ENCODE data around the gene AUH. TPM values are rescaled to one million over a fixed set of nuclear protein-coding genes. Genes with fewer than 3 reads are reported as not detected.

The AUH gene
- total RNA-seq, 2 donors from 2014 or later, result 23.0 to 23.5 TPM

DNA sequence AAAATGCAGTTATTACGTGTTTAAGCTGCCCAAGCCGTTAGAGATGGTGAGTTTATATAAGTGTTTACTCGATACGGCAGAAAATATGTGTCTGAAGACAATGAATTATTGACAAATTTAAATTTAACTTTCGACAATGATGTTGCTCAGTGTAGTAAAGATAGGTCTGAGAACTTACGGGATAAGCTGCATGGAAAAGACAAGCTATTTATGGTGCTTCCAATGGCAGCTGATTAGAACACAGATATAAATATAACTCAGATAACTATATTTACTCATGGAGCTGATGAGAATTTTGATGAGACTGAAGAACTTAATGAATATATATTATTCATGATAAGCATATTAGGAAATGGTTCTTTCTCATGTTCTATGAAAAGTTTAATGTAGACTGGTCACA is 139.3 kb downstream of the AUH start:
- TF ChIP-seq, protein P1, sequence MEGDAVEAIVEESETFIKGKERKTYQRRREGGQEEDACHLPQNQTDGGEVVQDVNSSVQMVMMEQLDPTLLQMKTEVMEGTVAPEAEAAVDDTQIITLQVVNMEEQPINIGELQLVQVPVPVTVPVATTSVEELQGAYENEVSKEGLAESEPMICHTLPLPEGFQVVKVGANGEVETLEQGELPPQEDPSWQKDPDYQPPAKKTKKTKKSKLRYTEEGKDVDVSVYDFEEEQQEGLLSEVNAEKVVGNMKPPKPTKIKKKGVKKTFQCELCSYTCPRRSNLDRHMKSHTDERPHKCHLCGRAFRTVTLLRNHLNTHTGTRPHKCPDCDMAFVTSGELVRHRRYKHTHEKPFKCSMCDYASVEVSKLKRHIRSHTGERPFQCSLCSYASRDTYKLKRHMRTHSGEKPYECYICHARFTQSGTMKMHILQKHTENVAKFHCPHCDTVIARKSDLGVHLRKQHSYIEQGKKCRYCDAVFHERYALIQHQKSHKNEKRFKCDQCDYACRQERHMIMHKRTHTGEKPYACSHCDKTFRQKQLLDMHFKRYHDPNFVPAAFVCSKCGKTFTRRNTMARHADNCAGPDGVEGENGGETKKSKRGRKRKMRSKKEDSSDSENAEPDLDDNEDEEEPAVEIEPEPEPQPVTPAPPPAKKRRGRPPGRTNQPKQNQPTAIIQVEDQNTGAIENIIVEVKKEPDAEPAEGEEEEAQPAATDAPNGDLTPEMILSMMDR (conservative IDR thresholded peaks at IDR 0.05), result no peak
- no peak for DNase-seq
- H3K4me1 ChIP-seq (ENCODE audit: control insufficient read depth, insufficient read depth, low read length), result no peaks in the 10 kb centered on the region
- Mint-ChIP-seq H3K4me3 (no peak overlapping the region), H3K4me1 (no peaks in the 10 kb centered on the region), H3K36me3 (ENCODE audit: low read depth) (peaks cover 17% of the 10 kb centered on the region), H3K27me3 (ENCODE audit: insufficient read depth) (no peaks in the 10 kb centered on the region), H3K27ac (no peak overlapping the region), H3K9me3 (peaks cover 3% of the 10 kb centered on the region)
- H3K9ac ChIP-seq (ENCODE audit: extremely low read depth, low read length, poor library complexity, severe bottlenecking), result no peak overlapping the region
- H3K4me3 ChIP-seq (ENCODE audit: low read length), result no peak overlapping the region
- H3K27ac ChIP-seq (ENCODE audit: low read depth, low read length), result no peak overlapping the region
- no peaks in the 10 kb centered on the region for H3K9me3 ChIP-seq (ENCODE audit: control insufficient read depth, low read length)
- 94 to 98% methylated on average over 5 to 6 of the region's 6 CpGs for WGBS, 2 experiments (ENCODE audit: insufficient coverage in 1 of 2, insufficient read length in 1 of 2)
- H3K27me3 ChIP-seq (ENCODE audit: control insufficient read depth, insufficient read depth, low read length, poor library complexity, severe bottlenecking), result no peaks in the 10 kb centered on the region
- H3K36me3 ChIP-seq (ENCODE audit: control insufficient read depth, insufficient read depth, low read length), result peaks cover 18% of the 10 kb centered on the region

DNA sequence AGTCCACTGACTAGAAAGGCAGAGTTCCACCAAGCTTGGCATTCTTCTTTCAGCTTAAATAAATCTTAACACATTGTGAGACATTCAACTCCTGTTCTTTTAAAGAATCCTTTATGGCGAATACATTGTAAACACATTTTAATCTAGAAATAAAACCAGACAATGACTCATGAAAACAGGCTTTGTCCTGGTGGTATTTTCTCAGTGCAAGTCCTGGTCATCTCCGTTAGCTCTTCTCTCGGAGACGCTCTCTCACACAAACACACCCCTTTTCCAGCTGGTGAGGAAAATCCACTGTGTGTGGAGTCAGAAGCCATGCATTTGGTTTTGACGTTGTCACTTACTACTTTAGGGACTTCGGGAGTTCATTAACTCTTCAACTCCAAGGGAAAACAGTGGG is 140.4 kb downstream of the AUH start:
- Histone ChIP-seq H3K27ac (ENCODE audit: low read depth, low read length) (no peak overlapping the region), H3K4me1 (ENCODE audit: control insufficient read depth, insufficient read depth, low read length) (no peaks in the 10 kb centered on the region), H3K4me3 (ENCODE audit: low read length) (no peak overlapping the region), H3K36me3 (ENCODE audit: control insufficient read depth, insufficient read depth, low read length) (peaks cover 23% of the 10 kb centered on the region), H3K27me3 (ENCODE audit: control insufficient read depth, insufficient read depth, low read length, poor library complexity, severe bottlenecking) (no peaks in the 10 kb centered on the region), H3K9me3 (ENCODE audit: control insufficient read depth, low read length) (no peaks in the 10 kb centered on the region), H3K9ac (ENCODE audit: extremely low read depth, low read length, poor library complexity, severe bottlenecking) (no peak overlapping the region)
- no peak for DNase-seq
- Mint-ChIP-seq H3K4me1 (no peaks in the 10 kb centered on the region), H3K27ac (no peak overlapping the region), H3K4me3 (no peak overlapping the region), H3K27me3 (ENCODE audit: insufficient read depth) (no peaks in the 10 kb centered on the region), H3K9me3 (peaks cover 3% of the 10 kb centered on the region), H3K36me3 (ENCODE audit: low read depth) (peaks cover 19% of the 10 kb centered on the region)
- 91 to 92% methylated on average over 1 to 6 of the region's 6 CpGs for WGBS, 2 experiments (ENCODE audit: insufficient coverage in 1 of 2, insufficient read length in 1 of 2)
- TF ChIP-seq, protein P1 (conservative IDR thresholded peaks at IDR 0.05), result no peak

- Histone ChIP-seq H3K36me3 (ENCODE audit: control insufficient read depth, insufficient read depth, low read length) (peaks cover 23% of the 10 kb centered on the region), H3K27ac (ENCODE audit: low read depth, low read length) (no peak overlapping the region), H3K9me3 (ENCODE audit: control insufficient read depth, low read length) (no peaks in the 10 kb centered on the region), H3K4me3 (ENCODE audit: low read length) (no peak overlapping the region), H3K27me3 (ENCODE audit: control insufficient read depth, insufficient read depth, low read length, poor library complexity, severe bottlenecking) (no peaks in the 10 kb centered on the region), H3K4me1 (ENCODE audit: control insufficient read depth, insufficient read depth, low read length) (no peaks in the 10 kb centered on the region), H3K9ac (ENCODE audit: extremely low read depth, low read length, poor library complexity, severe bottlenecking) (no peak overlapping the region)
- peaks cover 3% of the 10 kb centered on the region for H3K9me3 Mint-ChIP-seq
- no peak for DNase-seq
- TF ChIP-seq, protein P1 (conservative IDR thresholded peaks at IDR 0.05), result no peak
- H3K36me3 Mint-ChIP-seq (ENCODE audit: low read depth), result peaks cover 19% of the 10 kb centered on the region
- no peaks in the 10 kb centered on the region for H3K27me3 Mint-ChIP-seq (ENCODE audit: insufficient read depth)
- H3K27ac Mint-ChIP-seq, result peak overlapping the region; percentile 52
- 96 to 98% methylated on average over 6 to 12 of the region's 12 CpGs for WGBS, 2 experiments (ENCODE audit: insufficient coverage in 1 of 2, insufficient read length in 1 of 2)
- H3K4me1 Mint-ChIP-seq, result no peaks in the 10 kb centered on the region
- no peak overlapping the region for H3K4me3 Mint-ChIP-seq
Measured at GRCh38 chr9:91220491-91221135, 141.1 kb downstream of the AUH start.

Data from endodermal cell (in vitro differentiated cells).